ENCODE results near the gene HTN3. TPM values are rescaled to one million over a fixed set of nuclear protein-coding genes. Genes with fewer than 3 reads are reported as not detected.
"Not testable (repeated sequence)": the region's sequence is repeated elsewhere in the genome, so short reads cannot be mapped to it uniquely, and the experiment has no call there.

The HTN3 gene
- total and polyA plus RNA-seq, 2 donors (not counting 1 experiment from before 2014, with no cell fraction given) = not detected

- H2AFZ ChIP-seq (ENCODE audit: low read length) = no peak overlapping the region
- DNase-seq (ENCODE audit: low read depth in 2 of 2) = no peak
- H3K36me3 ChIP-seq (ENCODE audit: control insufficient read depth, insufficient read depth, low read length) = no peaks in the 10 kb centered on the region
Measured at GRCh38 chr4:70027011-70027410, 1.2 kb upstream of the HTN3 start.

GRCh38 chr4:70037559-70037958, 9.3 kb downstream of the HTN3 start:
- H4K20me1 ChIP-seq (ENCODE audit: control insufficient read depth, extremely low read depth, insufficient read depth, low read length); H3K9me3 ChIP-seq (ENCODE audit: control insufficient read depth, insufficient read depth, low read depth, low read length); H3K4me3 ChIP-seq (replicated peaks in 1 of 4; ENCODE audit: control extremely low read depth in 1 of 4, insufficient read depth in 1 of 4, low read depth in 3 of 4, low read length in 4 of 4); DNase-seq (ENCODE audit: low read depth in 2 of 2); H3K27ac ChIP-seq (ENCODE audit: insufficient read depth, low read length); H3K4me2 ChIP-seq (ENCODE audit: extremely low read depth, insufficient read depth, low read length); H3K4me1 ChIP-seq (ENCODE audit: control insufficient read depth, extremely low read depth, insufficient read depth, low read length); H3K9ac ChIP-seq (ENCODE audit: insufficient read depth, low read length); H3K79me2 ChIP-seq (ENCODE audit: control insufficient read depth, insufficient read depth, low read length); H3K36me3 ChIP-seq (ENCODE audit: control insufficient read depth, insufficient read depth, low read length); H2AFZ ChIP-seq (ENCODE audit: low read length); H3K27me3 ChIP-seq (ENCODE audit: control insufficient read depth, insufficient read depth, low read length): not testable (repeated sequence)

More at GRCh38 chr4:70027011-70027410, 1.2 kb upstream of the HTN3 start:
- Histone ChIP-seq H3K4me1 (ENCODE audit: control insufficient read depth, extremely low read depth, insufficient read depth, low read length) (no peaks in the 10 kb centered on the region), H3K79me2 (ENCODE audit: control insufficient read depth, insufficient read depth, low read length) (no peaks in the 10 kb centered on the region), H3K27me3 (ENCODE audit: control insufficient read depth, insufficient read depth, low read length) (no peaks in the 10 kb centered on the region), H3K4me2 (ENCODE audit: extremely low read depth, insufficient read depth, low read length) (no peak overlapping the region), H3K9me3 (ENCODE audit: control insufficient read depth, insufficient read depth, low read depth, low read length) (no peaks in the 10 kb centered on the region), H3K27ac (ENCODE audit: insufficient read depth, low read length) (no peak overlapping the region), H3K9ac (ENCODE audit: insufficient read depth, low read length) (no peak overlapping the region), H3K4me3 (replicated peaks in 1 of 4; ENCODE audit: control extremely low read depth in 1 of 4, insufficient read depth in 1 of 4, low read depth in 3 of 4, low read length in 4 of 4) (no peak overlapping the region), H4K20me1 (ENCODE audit: control insufficient read depth, extremely low read depth, insufficient read depth, low read length) (no peaks in the 10 kb centered on the region)
- TF ChIP-seq EZH2 (IDR thresholded peaks at IDR 0.05; ENCODE audit: low read length, missing control alignments) = no peak
- TF ChIP-seq CTCF (conservative IDR thresholded peaks at IDR 0.05 in 1 of 2, IDR thresholded peaks at IDR 0.05 in 1 of 2; ENCODE audit: low read depth in 1 of 2, low read length in 2 of 2) = no peak

GRCh38 chr4:70039928-70040327, 11.7 kb downstream of the HTN3 start:
- not testable (repeated sequence) for DNase-seq (ENCODE audit: low read depth in 2 of 2)

GRCh38 chr4:70041652-70042286, 13.5 kb downstream of the HTN3 start:
- no peaks in the 10 kb centered on the region for H3K36me3 ChIP-seq (ENCODE audit: control insufficient read depth, insufficient read depth, low read length)
- no peak overlapping the region for H2AFZ ChIP-seq (ENCODE audit: low read length)
- no peak for DNase-seq (ENCODE audit: low read depth in 2 of 2)
- no peak for TF ChIP-seq EZH2 (IDR thresholded peaks at IDR 0.05; ENCODE audit: low read length, missing control alignments)
- TF ChIP-seq CTCF (conservative IDR thresholded peaks at IDR 0.05 in 1 of 2, IDR thresholded peaks at IDR 0.05 in 1 of 2; ENCODE audit: low read depth in 1 of 2, low read length in 2 of 2) = no peak
- H3K4me1 ChIP-seq (ENCODE audit: control insufficient read depth, extremely low read depth, insufficient read depth, low read length) = no peaks in the 10 kb centered on the region
- H3K27me3 ChIP-seq (ENCODE audit: control insufficient read depth, insufficient read depth, low read length) = no peaks in the 10 kb centered on the region
- no peak overlapping the region for H3K9ac ChIP-seq (ENCODE audit: insufficient read depth, low read length)
- no peaks in the 10 kb centered on the region for H3K9me3 ChIP-seq (ENCODE audit: control insufficient read depth, insufficient read depth, low read depth, low read length)
- H3K4me2 ChIP-seq (ENCODE audit: extremely low read depth, insufficient read depth, low read length) = no peak overlapping the region
- H4K20me1 ChIP-seq (ENCODE audit: control insufficient read depth, extremely low read depth, insufficient read depth, low read length) = no peaks in the 10 kb centered on the region
- no peaks in the 10 kb centered on the region for H3K79me2 ChIP-seq (ENCODE audit: control insufficient read depth, insufficient read depth, low read length)
- H3K27ac ChIP-seq (ENCODE audit: insufficient read depth, low read length) = no peak overlapping the region
- no peak overlapping the region for H3K4me3 ChIP-seq (replicated peaks in 1 of 4; ENCODE audit: control extremely low read depth in 1 of 4, insufficient read depth in 1 of 4, low read depth in 3 of 4, low read length in 4 of 4)

More at GRCh38 chr4:70039928-70040327, 11.7 kb downstream of the HTN3 start:
- not testable (repeated sequence) for H4K20me1 ChIP-seq (ENCODE audit: control insufficient read depth, extremely low read depth, insufficient read depth, low read length); H3K36me3 ChIP-seq (ENCODE audit: control insufficient read depth, insufficient read depth, low read length); H2AFZ ChIP-seq (ENCODE audit: low read length); H3K79me2 ChIP-seq (ENCODE audit: control insufficient read depth, insufficient read depth, low read length); H3K27me3 ChIP-seq (ENCODE audit: control insufficient read depth, insufficient read depth, low read length); H3K9ac ChIP-seq (ENCODE audit: insufficient read depth, low read length); H3K27ac ChIP-seq (ENCODE audit: insufficient read depth, low read length); H3K4me3 ChIP-seq (replicated peaks in 1 of 4; ENCODE audit: control extremely low read depth in 1 of 4, insufficient read depth in 1 of 4, low read depth in 3 of 4, low read length in 4 of 4); H3K9me3 ChIP-seq (ENCODE audit: control insufficient read depth, insufficient read depth, low read depth, low read length); H3K4me1 ChIP-seq (ENCODE audit: control insufficient read depth, extremely low read depth, insufficient read depth, low read length); H3K4me2 ChIP-seq (ENCODE audit: extremely low read depth, insufficient read depth, low read length)

- H3K27me3 ChIP-seq (ENCODE audit: control insufficient read depth, insufficient read depth, low read length); DNase-seq (ENCODE audit: low read depth in 2 of 2); H3K27ac ChIP-seq (ENCODE audit: insufficient read depth, low read length): not testable (repeated sequence)
Measured at GRCh38 chr4:70050138-70050537, 21.9 kb downstream of the HTN3 start, which contains the start of gene HTN1. TSS of gene HTN1 (plus strand) at chr4:70050438. CDS start at chr4:70053077, 2,639 bp downstream.

More at GRCh38 chr4:70050138-70050537, 21.9 kb downstream of the HTN3 start, which contains the start of gene HTN1:
- not testable (repeated sequence) for H3K4me2 ChIP-seq (ENCODE audit: extremely low read depth, insufficient read depth, low read length); H3K36me3 ChIP-seq (ENCODE audit: control insufficient read depth, insufficient read depth, low read length); H3K9me3 ChIP-seq (ENCODE audit: control insufficient read depth, insufficient read depth, low read depth, low read length); H3K79me2 ChIP-seq (ENCODE audit: control insufficient read depth, insufficient read depth, low read length); H3K4me1 ChIP-seq (ENCODE audit: control insufficient read depth, extremely low read depth, insufficient read depth, low read length); H2AFZ ChIP-seq (ENCODE audit: low read length); H3K9ac ChIP-seq (ENCODE audit: insufficient read depth, low read length); H4K20me1 ChIP-seq (ENCODE audit: control insufficient read depth, extremely low read depth, insufficient read depth, low read length); H3K4me3 ChIP-seq (replicated peaks in 1 of 4; ENCODE audit: control extremely low read depth in 1 of 4, insufficient read depth in 1 of 4, low read depth in 3 of 4, low read length in 4 of 4)
